GM21737 (cell line): ENCODE measurements around the gene MAML3.

Experiments
- ATAC-seq: cut with Tn5 transposase; IDR thresholded peaks from one replicate; pipeline ENCODE4 v1.9.1; 2021; ENCODE audit warnings: mild to moderate bottlenecking, moderate library complexity; ENCODE audit not compliant: unreplicated experiment

The MAML3 gene

GRCh38 chr4:140012688-140013486 lies 141.1 kb downstream of the MAML3 start:
- ATAC-seq, result no peak

GRCh38 chr4:140005699-140006098 lies 148.3 kb downstream of the MAML3 start:
- no peak for ATAC-seq

DNA sequence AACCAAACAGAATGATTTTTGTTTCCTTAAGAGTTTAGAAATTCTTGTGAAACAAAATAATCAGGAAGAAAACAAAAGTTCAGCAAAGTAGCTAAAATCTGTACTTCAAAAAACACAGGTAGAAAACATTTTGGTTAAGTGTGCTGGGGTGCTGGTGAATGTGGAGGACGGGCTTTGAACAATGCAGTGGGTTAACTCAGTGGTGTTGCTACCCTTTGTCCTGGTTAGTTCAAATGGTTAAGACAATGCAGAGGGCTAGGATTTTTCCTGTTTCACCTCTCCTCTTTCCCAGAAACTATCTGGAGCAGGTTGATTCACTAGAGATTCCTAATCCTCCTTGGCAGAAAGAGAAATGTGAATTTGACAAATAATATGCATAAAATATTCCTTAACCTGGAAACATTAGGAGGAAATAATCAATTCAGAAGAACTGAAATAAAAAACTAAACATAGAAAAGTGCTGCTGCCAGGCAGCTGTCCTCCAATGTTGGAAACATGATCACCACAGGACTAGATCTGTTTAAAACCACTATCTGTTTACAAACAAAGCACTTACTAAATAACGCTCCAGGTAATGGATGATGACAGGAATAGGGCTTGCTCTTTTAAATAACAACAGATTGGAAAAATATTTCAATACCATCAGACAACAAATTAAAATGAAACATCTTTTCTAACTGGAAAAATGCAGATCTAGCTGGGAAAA lies 148.9 kb downstream of the MAML3 start:
- no peak for ATAC-seq

DNA sequence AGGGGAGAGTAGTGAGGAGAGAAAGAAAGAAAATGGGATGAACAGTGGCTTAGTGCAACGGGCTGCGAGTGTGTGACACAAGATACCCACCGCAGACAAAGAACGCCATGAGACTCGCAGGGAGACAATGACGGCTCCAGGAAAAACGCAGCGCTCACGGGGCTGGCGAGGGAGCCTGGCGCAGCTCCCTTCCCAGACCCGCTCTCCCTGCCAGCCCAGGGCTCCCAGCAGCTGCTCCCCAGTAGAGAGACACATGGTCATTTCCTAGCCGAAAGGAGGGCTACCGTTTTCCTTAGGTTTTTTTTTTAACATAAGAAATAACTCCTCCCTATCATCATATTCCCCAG lies 149.5 kb downstream of the MAML3 start:
- ATAC-seq, result no peak

DNA sequence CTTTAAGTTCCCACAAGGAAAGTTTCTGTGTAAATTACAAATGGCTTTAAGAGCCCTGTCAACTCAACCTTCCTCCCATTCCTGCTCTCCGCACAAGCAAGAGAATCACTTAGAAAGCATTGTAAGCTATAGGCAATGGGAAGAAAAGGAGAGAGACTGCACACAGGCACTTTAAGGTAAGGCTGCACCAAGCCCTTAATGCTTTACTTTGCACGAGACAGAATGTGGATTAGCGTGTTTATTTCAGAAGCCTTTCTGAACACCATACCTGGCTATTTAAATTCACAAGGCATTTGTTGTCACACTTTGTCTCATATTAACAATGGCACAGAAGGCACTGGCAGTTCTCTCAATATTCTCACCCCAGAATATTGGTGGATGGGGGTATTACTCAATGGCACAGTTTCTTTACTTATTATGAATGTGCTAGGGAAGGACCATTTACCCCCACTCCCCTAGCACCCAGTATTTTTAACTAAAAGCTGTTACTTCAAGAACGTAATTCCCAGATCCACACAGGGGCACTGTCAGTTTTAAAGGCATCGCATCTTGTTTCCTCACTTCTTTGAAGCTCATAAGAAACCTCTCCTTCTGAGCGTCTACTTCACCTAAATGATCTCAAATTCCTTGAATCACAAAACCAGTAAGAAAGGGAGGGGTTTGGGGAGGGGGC lies 150.0 kb downstream of the MAML3 start:
- ATAC-seq, result no peak

DNA sequence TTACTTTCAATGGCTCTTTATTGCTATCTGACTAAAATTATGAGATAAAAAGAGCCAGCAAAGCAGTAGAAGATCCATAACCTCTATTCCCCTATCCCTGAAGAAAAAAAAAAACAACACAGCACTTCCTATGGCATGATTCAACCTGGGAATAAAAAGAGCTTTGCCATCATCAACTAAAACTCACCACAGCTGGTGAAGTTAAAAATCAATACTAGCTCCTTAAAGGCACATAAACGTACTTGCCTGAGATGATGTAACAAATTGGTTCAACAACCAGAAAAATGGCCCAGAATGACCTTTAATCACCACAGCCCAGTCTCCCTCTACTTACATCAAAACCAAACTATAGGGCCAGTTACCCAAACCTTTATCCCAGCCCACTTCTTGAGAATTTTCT lies 153.8 kb downstream of the MAML3 start:
- ATAC-seq, result no peak

GRCh38 chr4:139988863-139989765 lies 164.9 kb downstream of the MAML3 start:
- no peak for ATAC-seq

DNA sequence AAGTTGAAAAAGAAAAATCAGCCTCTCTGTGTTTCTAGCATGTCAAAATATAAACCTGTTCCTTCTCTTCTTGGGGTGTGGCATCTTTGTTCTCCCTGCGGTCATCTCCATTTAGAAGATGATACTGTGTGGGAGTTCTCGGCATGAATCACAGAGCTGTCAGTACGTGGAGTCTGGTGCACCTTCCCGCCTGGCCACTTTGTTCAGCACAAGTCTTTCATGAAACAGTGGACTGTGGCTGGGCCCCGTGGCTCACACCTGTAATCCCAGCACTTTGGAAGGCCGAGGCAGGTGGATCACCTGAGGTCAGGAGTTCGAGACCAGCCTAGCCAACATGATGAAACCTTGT lies 166.5 kb downstream of the MAML3 start:
- no peak for ATAC-seq

DNA sequence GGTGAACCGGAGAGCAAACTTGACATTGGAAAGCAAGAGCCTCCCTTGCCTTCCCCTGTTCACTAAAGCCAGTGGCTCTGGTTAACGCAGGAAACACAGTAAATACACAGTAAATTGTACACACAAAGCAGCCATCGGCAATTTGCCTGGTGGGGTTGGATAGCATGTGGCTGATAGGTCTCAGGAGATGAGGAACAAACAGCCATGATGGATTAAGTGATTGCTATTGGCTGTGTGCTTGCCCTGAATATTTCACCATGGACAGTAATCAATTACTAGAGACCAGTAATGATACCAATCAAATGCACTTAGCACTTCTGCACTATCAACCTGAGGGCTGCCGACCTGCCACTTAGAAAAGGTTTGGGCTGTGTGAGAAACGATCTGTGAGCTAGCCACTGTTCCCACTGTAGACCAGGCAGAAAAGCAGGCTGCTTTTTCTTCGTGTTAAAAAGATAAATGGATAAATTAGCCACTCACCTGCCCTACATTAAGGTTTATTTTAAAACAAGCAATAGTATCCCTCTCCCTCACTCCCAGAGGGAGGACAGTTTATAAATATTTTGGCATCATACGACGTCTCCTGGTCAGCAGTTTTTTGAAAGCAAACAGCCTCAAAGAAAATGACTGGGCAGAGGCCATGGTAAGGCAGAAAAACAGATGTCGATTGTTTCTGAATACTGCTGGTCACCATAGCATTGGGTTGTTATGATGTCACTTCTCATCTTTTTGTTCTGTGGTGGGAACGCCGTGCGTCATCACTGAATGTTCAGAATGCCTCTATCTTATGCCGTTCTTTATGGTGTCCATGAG lies 167.1 kb downstream of the MAML3 start:
- ATAC-seq, result no peak

- no peak for ATAC-seq
These were observed 167.9 kb downstream of the MAML3 start for GRCh38 chr4:139986106-139986505.

DNA sequence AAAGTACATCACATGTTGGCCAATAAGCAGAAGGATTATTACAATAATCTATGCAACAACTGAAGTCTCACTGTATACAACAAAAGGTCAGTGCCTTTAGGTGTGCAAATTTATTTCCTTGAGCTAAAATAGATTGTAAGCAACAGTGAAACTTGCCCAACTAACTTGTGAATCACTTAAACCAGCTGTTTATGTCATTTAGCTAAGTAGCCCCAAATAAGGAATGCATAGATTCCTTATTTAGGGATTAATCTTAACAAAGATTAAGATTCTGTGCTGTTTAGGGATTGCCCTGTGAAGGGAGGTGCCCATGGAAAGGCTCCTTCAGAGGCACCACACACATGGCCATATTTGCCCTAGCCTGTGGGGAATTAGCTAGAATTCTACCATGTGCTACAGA lies 168.6 kb downstream of the MAML3 start:
- no peak for ATAC-seq

GRCh38 chr4:139984471-139984870 lies 169.5 kb downstream of the MAML3 start:
- ATAC-seq, result no peak

- ATAC-seq, result peak; percentile 91
These were observed 175.3 kb downstream of the MAML3 start for GRCh38 chr4:139978692-139979091.

GRCh38 chr4:139977838-139978609 lies 176.0 kb downstream of the MAML3 start:
- ATAC-seq, result no peak

DNA sequence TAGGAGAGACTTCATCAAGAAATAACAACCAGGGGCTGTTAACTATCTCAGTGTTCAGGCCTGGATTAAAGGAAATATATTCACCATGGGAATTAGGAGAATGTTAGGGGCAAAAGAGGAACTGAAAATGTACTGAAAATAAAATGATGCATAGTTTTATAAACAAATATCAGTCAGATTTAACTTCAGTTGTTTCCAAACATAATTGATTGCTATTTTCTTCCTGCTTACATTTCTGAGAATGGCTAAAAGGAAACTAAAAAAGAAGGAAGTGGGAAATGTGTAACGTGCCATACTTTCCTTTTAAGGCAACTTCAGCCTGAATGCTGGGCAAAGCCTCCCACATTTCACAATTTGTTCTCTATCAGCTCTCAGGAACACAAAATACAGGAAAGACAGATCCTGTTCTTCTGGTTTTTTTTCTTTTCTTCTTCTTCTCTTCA lies 178.1 kb downstream of the MAML3 start:
- ATAC-seq, result no peak

DNA sequence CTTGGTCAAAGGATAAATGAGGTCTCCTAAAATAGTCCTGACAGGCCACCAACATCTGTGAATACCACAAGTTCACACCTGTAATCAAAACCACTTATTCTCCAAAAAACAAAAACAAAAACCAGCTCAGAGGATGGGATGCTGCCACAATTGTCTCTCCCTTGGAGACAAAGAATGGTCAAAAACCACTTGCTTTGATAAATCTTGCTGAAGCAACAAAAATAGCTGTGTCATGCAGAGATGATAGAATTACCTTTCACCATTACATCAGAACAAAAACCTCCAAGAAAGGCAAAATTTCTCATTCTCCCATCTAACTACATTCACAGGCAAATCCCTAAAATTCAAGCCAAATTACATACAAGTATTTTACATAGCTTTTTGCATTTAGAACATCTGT lies 180.4 kb downstream of the MAML3 start:
- no peak for ATAC-seq

DNA sequence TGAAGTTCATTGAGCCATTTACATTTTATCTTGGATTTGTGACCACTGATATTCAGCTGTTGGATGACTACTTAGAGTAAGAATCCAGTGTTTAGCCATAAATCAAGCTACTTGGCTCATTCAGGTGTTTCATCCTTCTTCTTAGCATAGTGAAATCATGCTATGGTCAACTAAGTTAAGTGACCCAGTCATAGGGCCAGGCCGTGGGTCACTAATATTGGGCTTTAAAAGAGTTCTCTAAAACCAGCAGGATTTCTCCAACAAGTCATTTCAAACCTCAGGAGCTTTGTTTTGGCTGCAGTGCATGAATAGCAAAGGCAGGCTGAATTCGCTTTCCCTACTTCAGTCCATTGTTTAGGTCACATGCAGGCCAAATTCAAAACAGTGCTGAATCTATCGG lies 181.0 kb downstream of the MAML3 start:
- no peak for ATAC-seq

GRCh38 chr4:139972305-139972704 lies 181.7 kb downstream of the MAML3 start:
- no peak for ATAC-seq

GRCh38 chr4:139971111-139971510 lies 182.9 kb downstream of the MAML3 start:
- no peak for ATAC-seq
